ENCODE data around the gene KCNMA1. TPM values are rescaled to one million over a fixed set of nuclear protein-coding genes. Genes with fewer than 3 reads are reported as not detected.

Gene KCNMA1
- total and polyA plus RNA-seq, 10 of the 15 experiments (the other 5 are each of a cell fraction or from before 2014, with no cell fraction given) = 8.5 to 77.0 (median 21.3) TPM

DNA sequence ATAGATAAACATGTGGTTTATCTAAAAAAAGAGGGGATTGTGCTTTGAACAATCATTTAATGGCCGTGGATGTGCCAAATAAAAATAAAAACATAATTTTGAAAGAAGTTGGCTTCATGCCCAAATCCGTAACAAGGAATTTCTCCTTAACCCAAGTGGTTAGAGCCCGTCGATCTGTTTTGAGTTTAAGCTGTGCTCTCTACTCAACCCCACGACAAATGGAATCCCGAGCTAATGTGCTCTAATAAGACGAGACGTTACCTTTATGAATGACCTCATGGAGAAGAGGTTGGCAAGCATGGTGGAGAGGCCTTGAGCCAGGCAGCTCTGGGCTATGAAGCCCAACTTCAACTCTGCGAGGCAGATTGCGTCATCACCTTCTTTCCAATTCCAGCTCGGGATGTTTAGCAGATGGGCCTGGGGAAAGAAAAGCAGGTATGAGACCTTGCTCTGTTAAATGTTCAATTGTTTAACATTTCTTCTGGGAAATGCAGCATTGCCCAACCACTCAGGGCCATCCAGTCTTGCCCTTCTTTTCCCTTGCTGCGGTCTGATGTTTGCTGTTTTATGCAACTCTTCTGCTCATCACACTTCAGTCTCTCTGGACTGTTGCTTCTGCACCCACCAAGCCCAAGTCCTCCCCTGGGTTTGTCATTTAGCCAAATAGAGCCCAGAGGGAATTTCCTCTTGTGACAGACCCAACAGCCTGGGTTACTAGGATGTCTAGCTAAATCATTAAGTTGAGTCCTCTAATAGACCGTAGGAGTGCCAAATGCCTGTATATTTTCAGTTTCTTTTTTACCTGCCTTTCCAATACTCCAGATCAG lies 564.6 kb downstream of the KCNMA1 start:
- Histone ChIP-seq H3K36me3 (ENCODE audit: control insufficient read depth in 2 of 2, insufficient read depth in 2 of 2, low read length in 1 of 2) (no peaks in the 10 kb centered on the region), H4K20me1 (ENCODE audit: control insufficient read depth, insufficient read depth) (no peaks in the 10 kb centered on the region), H3K4me3 (no peak overlapping the region), H3K79me2 (ENCODE audit: control insufficient read depth, insufficient read depth, low read length) (no peaks in the 10 kb centered on the region), H3K4me2 (ENCODE audit: control insufficient read depth, insufficient read depth) (no peak overlapping the region), H3K27me3 (replicated peaks in 1 of 2; ENCODE audit: control insufficient read depth in 2 of 2, insufficient read depth in 2 of 2, low read length in 1 of 2) (no peaks in the 10 kb centered on the region), H2AFZ (ENCODE audit: control insufficient read depth, low read depth, low read length) (no peak overlapping the region), H3K27ac (ENCODE audit: control insufficient read depth, insufficient read depth) (no peak overlapping the region), H3K9ac (ENCODE audit: control insufficient read depth, insufficient read depth, low read length) (no peak overlapping the region), H3K4me1 (ENCODE audit: control insufficient read depth, insufficient read depth, low read length) (no peaks in the 10 kb centered on the region), H3K9me3 (replicated peaks; ENCODE audit: control insufficient read depth, insufficient read depth, low read length) (no peaks in the 10 kb centered on the region)
- 48% methylated on average over 13 of the region's 13 CpGs for WGBS (ENCODE audit: insufficient coverage, insufficient replicate concordance, low lambda C conversion rate, missing lambda C conversion rate)
- ChIA-PET POLR2A (no interaction called here), RAD21 (ENCODE audit: unreplicated experiment) (no interaction called here), CTCF (interaction anchor here (1.1 kb wide), 1 partner anchor 27 kb away, joined by 4 read pairs; no protein-coding TSS in a partner anchor), SMC1A (ENCODE audit: uncharacterized antibody, unreplicated experiment) (no interaction called here)
- ATAC-seq (no peak), FAIRE-seq (no peak), DNase-seq (ENCODE audit: low read depth, low spot score) (no peak)
- in situ Hi-C loops (cut with MboI) = no loop called here
- intact Hi-C loops (cut with micrococcal nuclease; ENCODE audit: unreplicated experiment) = no loop called here
- no peak for TF ChIP-seq ESRRA (IDR thresholded peaks at IDR 0.05; ENCODE audit: low read length)
- no peak for TF ChIP-seq IKZF1 (conservative IDR thresholded peaks at IDR 0.05)
- no peak for TF ChIP-seq TBL1XR1 (IDR thresholded peaks at IDR 0.05; ENCODE audit: low read depth, low read length)
- no peak for TF ChIP-seq BCLAF1 (IDR thresholded peaks at IDR 0.05)
- TF ChIP-seq MYC (IDR thresholded peaks at IDR 0.05; ENCODE audit: insufficient read depth, insufficient read length, insufficient replicate concordance, low read length, severe bottlenecking) = no peak
- TF ChIP-seq TAF1 (IDR thresholded peaks at IDR 0.05; ENCODE audit: borderline replicate concordance, low read depth, low read length) = no peak
- TF ChIP-seq CHD4 (IDR thresholded peaks at IDR 0.05) = no peak
- no peak for TF ChIP-seq REST (IDR thresholded peaks at IDR 0.05; ENCODE audit: low read depth, low read length)
- TF ChIP-seq GABPA (IDR thresholded peaks at IDR 0.05; ENCODE audit: low read depth) = no peak
- no peak for TF ChIP-seq ZNF384 (IDR thresholded peaks at IDR 0.05; ENCODE audit: borderline replicate concordance, low read depth, low read length)
- TF ChIP-seq, protein P1, sequence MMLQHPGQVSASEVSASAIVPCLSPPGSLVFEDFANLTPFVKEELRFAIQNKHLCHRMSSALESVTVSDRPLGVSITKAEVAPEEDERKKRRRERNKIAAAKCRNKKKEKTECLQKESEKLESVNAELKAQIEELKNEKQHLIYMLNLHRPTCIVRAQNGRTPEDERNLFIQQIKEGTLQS (IDR thresholded peaks at IDR 0.05; ENCODE audit: borderline replicate concordance, extremely low read depth, low read depth, low read length) = no peak
- TF ChIP-seq ZBTB4 (CRISPR knock-in tag; IDR thresholded peaks at IDR 0.05) = no peak
- BruUV-seq (replicated peaks) = no TSS peak
